Mesothelial cell of epicardium (in vitro differentiated cells): Measurements from ENCODE around the gene CDH13. TPM values are rescaled to one million over a fixed set of nuclear protein-coding genes. Genes with fewer than 3 reads are reported as not detected.

ENCODE experiments used
- DNase-seq, 2 experiments: peaks; one replicate each; pipeline ENCODE4 v3.0.0; 2021; ENCODE audit warnings: low spot score in 2 of 2; ENCODE audit not compliant: unreplicated experiment in 2 of 2
- H3K27ac Mint-ChIP-seq: 2 replicates; pipeline ENCODE4 v1.8.0; 2021; ENCODE audit warnings: mixed read lengths
- H3K27me3 Mint-ChIP-seq: 2 replicates; pipeline ENCODE4 v1.8.0; 2021; ENCODE audit warnings: low read depth, mixed read lengths
- H3K36me3 Mint-ChIP-seq: 2 replicates; pipeline ENCODE4 v1.8.0; 2021; ENCODE audit warnings: mixed read lengths
- H3K4me1 Mint-ChIP-seq: 2 replicates; pipeline ENCODE4 v1.8.0; 2021; ENCODE audit warnings: mixed read lengths
- H3K4me3 Mint-ChIP-seq: 2 replicates; pipeline ENCODE4 v1.8.0; 2021; ENCODE audit warnings: mild to moderate bottlenecking, moderate library complexity, mixed read lengths
- H3K9me3 Mint-ChIP-seq: 2 replicates; pipeline ENCODE4 v1.8.0; 2021; ENCODE audit warnings: mixed read lengths
- CTCF ChIP-seq: fragments of 200-600 bp; sonication (generic); IDR thresholded peaks from one replicate; pipeline ENCODE4 v1.5.0; 2021; ENCODE audit warnings: antibody characterized with exemption; ENCODE audit not compliant: unreplicated experiment
- total RNA-seq: library from RNA; stranded (reverse); gene quantifications from 3 replicates; pipeline ENCODE4 v1.2.1, GENCODE V29; 2021

The CDH13 gene
- 0.54 to 1.0 TPM (median 0.80 TPM) in 3 replicates for total RNA-seq

DNA sequence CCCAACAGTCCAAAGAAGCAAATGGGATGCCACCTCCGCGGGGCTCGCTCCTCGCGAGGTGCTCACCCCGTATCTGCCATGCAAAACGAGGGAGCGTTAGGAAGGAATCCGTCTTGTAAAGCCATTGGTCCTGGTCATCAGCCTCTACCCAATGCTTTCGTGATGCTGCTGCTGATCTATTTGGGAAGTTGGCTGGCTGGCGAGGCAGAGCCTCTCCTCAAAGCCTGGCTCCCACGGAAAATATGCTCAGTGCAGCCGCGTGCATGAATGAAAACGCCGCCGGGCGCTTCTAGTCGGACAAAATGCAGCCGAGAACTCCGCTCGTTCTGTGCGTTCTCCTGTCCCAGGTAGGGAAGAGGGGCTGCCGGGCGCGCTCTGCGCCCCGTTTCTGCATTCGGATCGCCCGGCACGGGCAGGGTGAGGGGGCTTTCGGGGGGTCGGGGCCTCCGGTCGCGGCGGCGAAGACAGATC lies at the start of gene CDH13:
Gene CDH13 (plus strand): TSS at position 179 of the 471 bp plus-strand sequence.
- peak in 1 of 2 experiments; percentile 48 for DNase-seq
- Mint-ChIP-seq H3K4me3 (peak within 1 kb of the TSS; percentile 70), H3K27me3 (peaks cover 86% of the 10 kb centered on the region), H3K27ac (no peak within 1 kb of the TSS), H3K36me3 (no peaks in the 10 kb centered on the region), H3K9me3 (no peaks in the 10 kb centered on the region), H3K4me1 (peaks cover 23% of the 10 kb centered on the region)
- no peak for TF ChIP-seq CTCF

DNA sequence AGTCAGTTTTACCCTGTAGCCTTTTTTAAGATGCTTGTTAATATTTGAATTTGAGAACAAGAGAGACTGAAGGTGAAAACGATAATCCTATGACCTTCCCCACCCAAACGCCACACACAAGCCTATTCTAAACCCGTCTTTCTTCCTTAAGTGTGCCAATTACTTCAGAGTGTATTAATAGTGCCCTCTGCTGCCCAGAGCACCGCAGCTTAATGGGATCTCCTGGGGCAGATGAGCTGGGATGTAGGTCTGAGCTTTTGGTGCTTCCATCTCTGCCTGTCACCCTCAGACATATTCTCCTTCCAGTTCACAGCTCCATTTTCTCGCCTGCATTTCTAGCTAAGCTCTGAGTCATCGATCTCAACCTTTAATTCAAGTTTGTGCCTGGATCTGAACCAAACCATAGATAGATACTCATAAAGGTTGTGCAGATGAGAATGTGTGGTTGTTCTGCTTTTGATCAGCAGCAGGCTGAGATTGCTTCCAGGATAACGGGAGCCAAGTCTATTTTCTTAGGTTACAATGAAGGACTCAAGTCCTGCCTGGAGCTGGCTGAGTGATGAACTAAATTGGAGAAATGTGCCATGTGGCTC lies 46.4 kb upstream of the CDH13 start:
- Mint-ChIP-seq H3K9me3 (no peaks in the 10 kb centered on the region), H3K4me1 (no peaks in the 10 kb centered on the region), H3K27me3 (peaks cover 38% of the 10 kb centered on the region), H3K36me3 (no peaks in the 10 kb centered on the region), H3K4me3 (no peak overlapping the region), H3K27ac (no peak overlapping the region)
- DNase-seq = no peak
- no peak for TF ChIP-seq CTCF

- no peaks in the 10 kb centered on the region for H3K4me1 Mint-ChIP-seq
- H3K27me3 Mint-ChIP-seq = peaks cover 24% of the 10 kb centered on the region
- no peaks in the 10 kb centered on the region for H3K36me3 Mint-ChIP-seq
- H3K4me3 Mint-ChIP-seq = no peak overlapping the region
- H3K9me3 Mint-ChIP-seq = no peaks in the 10 kb centered on the region
- no peak for TF ChIP-seq CTCF
- DNase-seq = no peak
- no peak overlapping the region for H3K27ac Mint-ChIP-seq
These were observed 43.8 kb upstream of the CDH13 start for GRCh38 chr16:82582975-82583374.

DNA sequence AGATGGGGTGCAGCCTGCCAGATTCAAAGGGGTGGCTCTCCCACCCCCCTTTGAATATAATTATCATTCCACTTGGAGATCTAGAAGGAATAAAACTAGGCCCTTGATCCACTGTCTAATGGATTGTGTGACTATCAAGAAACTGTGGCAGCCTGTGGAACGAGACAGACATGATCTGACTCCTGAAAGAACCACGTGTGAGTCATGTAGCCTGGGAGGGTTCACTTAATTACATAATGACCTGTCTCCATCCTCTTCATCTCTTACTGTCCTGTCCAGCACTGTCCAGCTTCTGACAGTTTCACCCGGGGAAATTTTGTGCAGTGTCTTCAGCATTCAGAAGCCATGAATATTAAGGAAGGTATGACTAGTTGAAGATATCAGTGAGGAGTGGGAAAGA lies 43.3 kb upstream of the CDH13 start:
- H3K4me3 Mint-ChIP-seq = no peak overlapping the region
- no peaks in the 10 kb centered on the region for H3K36me3 Mint-ChIP-seq
- peaks cover 23% of the 10 kb centered on the region for H3K27me3 Mint-ChIP-seq
- no peaks in the 10 kb centered on the region for H3K9me3 Mint-ChIP-seq
- no peaks in the 10 kb centered on the region for H3K4me1 Mint-ChIP-seq
- no peak for TF ChIP-seq CTCF
- no peak for DNase-seq
- H3K27ac Mint-ChIP-seq = no peak overlapping the region

DNA sequence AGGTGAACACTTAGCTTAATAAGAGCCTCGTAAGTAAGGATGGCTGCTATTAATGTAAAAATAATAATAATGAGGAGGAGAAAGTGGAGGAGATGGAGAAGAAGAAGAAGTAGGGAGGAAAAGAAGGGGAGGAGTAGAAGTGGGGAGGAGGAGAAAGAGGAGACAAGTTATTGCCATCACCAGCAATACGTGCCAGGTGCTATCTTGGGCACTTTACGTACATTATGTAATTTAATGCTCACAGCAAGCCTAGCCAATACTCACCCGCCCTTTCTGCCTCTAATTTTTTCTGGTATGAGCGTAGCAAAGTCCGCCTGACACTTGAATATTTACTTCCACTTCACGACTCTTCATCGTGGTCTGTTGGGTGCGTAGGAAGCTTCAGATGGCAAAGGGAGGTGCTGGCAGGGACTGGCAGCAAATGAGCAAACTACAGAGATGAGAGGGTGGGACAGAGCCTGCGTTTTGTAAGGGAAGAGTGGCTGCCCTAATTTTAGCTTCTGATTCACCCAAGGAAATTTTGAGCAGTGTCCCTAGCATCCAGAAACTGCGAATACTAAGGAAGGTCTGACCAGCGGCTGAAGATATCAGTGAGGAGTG lies 42.1 kb upstream of the CDH13 start:
- no peaks in the 10 kb centered on the region for H3K36me3 Mint-ChIP-seq
- H3K27me3 Mint-ChIP-seq = peaks cover 21% of the 10 kb centered on the region
- DNase-seq = no peak
- TF ChIP-seq CTCF = no peak
- no peak overlapping the region for H3K27ac Mint-ChIP-seq
- H3K4me3 Mint-ChIP-seq = no peak overlapping the region
- H3K4me1 Mint-ChIP-seq = no peaks in the 10 kb centered on the region
- no peaks in the 10 kb centered on the region for H3K9me3 Mint-ChIP-seq
